Measurements from ENCODE around the gene ZNF215. TPM values are rescaled to one million over a fixed set of nuclear protein-coding genes. Genes with fewer than 3 reads are reported as not detected.
"Not testable (repeated sequence)": the region's sequence is repeated elsewhere in the genome, so short reads cannot be mapped to it uniquely, and the experiment has no call there.

ZNF215 gene
- total RNA-seq, 4 donors from 2014 or later = 0.36 to 0.44 (median 0.39) TPM; not detected in 1

GRCh38 chr11:6900327-6900999 lies 25.8 kb upstream of the ZNF215 start:
- H3K9me3 ChIP-seq = no peaks in the 10 kb centered on the region
- no peaks in the 10 kb centered on the region for H3K27me3 ChIP-seq
- in situ Hi-C loops (cut with MboI; ENCODE audit: low sequenced_read_pairs in 4 of 4) = no loop called here
- H3K4me1 ChIP-seq = no peaks in the 10 kb centered on the region
- no peak for DNase-seq
- intact Hi-C loops (cut with DNase I; ENCODE audit: low total_unique reads) = no loop called here
- ATAC-seq = no peak
- H3K27ac ChIP-seq = no peak overlapping the region
- H3K4me3 ChIP-seq = no peak overlapping the region
- no peaks in the 10 kb centered on the region for H3K36me3 ChIP-seq
- TF ChIP-seq POLR2A (IDR thresholded peaks at IDR 0.05) (no peak), CTCF (IDR thresholded peaks at IDR 0.05 in 4 of 5, conservative IDR thresholded peaks at IDR 0.05 in 1 of 5) (peak in 1 of 5 experiments; percentile 25)

- H3K4me1 ChIP-seq; ATAC-seq; H3K9me3 ChIP-seq; H3K36me3 ChIP-seq; DNase-seq; intact Hi-C loops (cut with DNase I; ENCODE audit: low total_unique reads); H3K27me3 ChIP-seq; H3K4me3 ChIP-seq; H3K27ac ChIP-seq; in situ Hi-C loops (cut with MboI; ENCODE audit: low sequenced_read_pairs in 4 of 4): not testable (repeated sequence)
Measured at GRCh38 chr11:6904804-6905203, 21.4 kb upstream of the ZNF215 start.

- no peak overlapping the region for H3K4me3 ChIP-seq
- no peaks in the 10 kb centered on the region for H3K9me3 ChIP-seq
- H3K27ac ChIP-seq = no peak overlapping the region
- H3K27me3 ChIP-seq = no peaks in the 10 kb centered on the region
- H3K4me1 ChIP-seq = no peaks in the 10 kb centered on the region
- TF ChIP-seq CTCF (IDR thresholded peaks at IDR 0.05 in 4 of 5, conservative IDR thresholded peaks at IDR 0.05 in 1 of 5) = no peak
- no peak for TF ChIP-seq POLR2A (IDR thresholded peaks at IDR 0.05)
- DNase-seq (no peak), ATAC-seq (no peak)
- no peaks in the 10 kb centered on the region for H3K36me3 ChIP-seq
- in situ Hi-C loops (cut with MboI; ENCODE audit: low sequenced_read_pairs in 4 of 4) = no loop called here
- intact Hi-C loops (cut with DNase I; ENCODE audit: low total_unique reads) = no loop called here
Measured at GRCh38 chr11:6911378-6911777, 14.8 kb upstream of the ZNF215 start.

GRCh38 chr11:6911948-6912347 lies 14.3 kb upstream of the ZNF215 start:
- DNase-seq (no peak), ATAC-seq (no peak)
- no peaks in the 10 kb centered on the region for H3K27me3 ChIP-seq
- no peaks in the 10 kb centered on the region for H3K4me1 ChIP-seq
- in situ Hi-C loops (cut with MboI; ENCODE audit: low sequenced_read_pairs in 4 of 4) = no loop called here
- no peak overlapping the region for H3K4me3 ChIP-seq
- H3K27ac ChIP-seq = no peak overlapping the region
- H3K36me3 ChIP-seq = no peaks in the 10 kb centered on the region
- no peak for TF ChIP-seq POLR2A (IDR thresholded peaks at IDR 0.05)
- no peak for TF ChIP-seq CTCF (IDR thresholded peaks at IDR 0.05 in 4 of 5, conservative IDR thresholded peaks at IDR 0.05 in 1 of 5)
- intact Hi-C loops (cut with DNase I; ENCODE audit: low total_unique reads) = no loop called here
- H3K9me3 ChIP-seq = no peaks in the 10 kb centered on the region

- intact Hi-C loops (cut with DNase I; ENCODE audit: low total_unique reads) = no loop called here
- no peak for TF ChIP-seq POLR2A (IDR thresholded peaks at IDR 0.05)
- TF ChIP-seq CTCF (IDR thresholded peaks at IDR 0.05 in 4 of 5, conservative IDR thresholded peaks at IDR 0.05 in 1 of 5) = no peak
Measured at GRCh38 chr11:6919698-6920097, 6.5 kb upstream of the ZNF215 start.

More at GRCh38 chr11:6919698-6920097, 6.5 kb upstream of the ZNF215 start:
- Histone ChIP-seq H3K27ac (no peak overlapping the region), H3K27me3 (no peaks in the 10 kb centered on the region), H3K4me3 (no peak overlapping the region), H3K9me3 (no peaks in the 10 kb centered on the region), H3K4me1 (no peaks in the 10 kb centered on the region), H3K36me3 (no peaks in the 10 kb centered on the region)
- no peak for DNase-seq
- ATAC-seq = no peak
- in situ Hi-C loops (cut with MboI; ENCODE audit: low sequenced_read_pairs in 4 of 4) = no loop called here
